Panc1 (cell line): ENCODE measurements around the gene ANKRD55.

ENCODE experiments used
- POLR2AphosphoS5 ChIP-seq: IDR thresholded peaks from 2 replicates; pipeline ENCODE4 v1.6.1; 2012; ENCODE audit warnings: mild to moderate bottlenecking, low read depth, low read length, moderate library complexity
- SIN3A ChIP-seq: IDR thresholded peaks from 2 replicates; pipeline ENCODE4 v1.6.1; 2012; ENCODE audit warnings: low read depth, mild to moderate bottlenecking, low read length, moderate library complexity, borderline replicate concordance; ENCODE audit not compliant: insufficient read depth
- TF ChIP-seq, protein P1 (sequence below): fragments of 450-650 bp; IDR thresholded peaks from 2 replicates; pipeline ENCODE4 v1.5.1; 2017; ENCODE audit warnings: mild to moderate bottlenecking

GRCh38 chr5:56111404-56111781 lies 121.7 kb downstream of the ANKRD55 start:
- TF ChIP-seq, protein P1, sequence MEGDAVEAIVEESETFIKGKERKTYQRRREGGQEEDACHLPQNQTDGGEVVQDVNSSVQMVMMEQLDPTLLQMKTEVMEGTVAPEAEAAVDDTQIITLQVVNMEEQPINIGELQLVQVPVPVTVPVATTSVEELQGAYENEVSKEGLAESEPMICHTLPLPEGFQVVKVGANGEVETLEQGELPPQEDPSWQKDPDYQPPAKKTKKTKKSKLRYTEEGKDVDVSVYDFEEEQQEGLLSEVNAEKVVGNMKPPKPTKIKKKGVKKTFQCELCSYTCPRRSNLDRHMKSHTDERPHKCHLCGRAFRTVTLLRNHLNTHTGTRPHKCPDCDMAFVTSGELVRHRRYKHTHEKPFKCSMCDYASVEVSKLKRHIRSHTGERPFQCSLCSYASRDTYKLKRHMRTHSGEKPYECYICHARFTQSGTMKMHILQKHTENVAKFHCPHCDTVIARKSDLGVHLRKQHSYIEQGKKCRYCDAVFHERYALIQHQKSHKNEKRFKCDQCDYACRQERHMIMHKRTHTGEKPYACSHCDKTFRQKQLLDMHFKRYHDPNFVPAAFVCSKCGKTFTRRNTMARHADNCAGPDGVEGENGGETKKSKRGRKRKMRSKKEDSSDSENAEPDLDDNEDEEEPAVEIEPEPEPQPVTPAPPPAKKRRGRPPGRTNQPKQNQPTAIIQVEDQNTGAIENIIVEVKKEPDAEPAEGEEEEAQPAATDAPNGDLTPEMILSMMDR, result no peak
- TF ChIP-seq SIN3A (no peak), POLR2AphosphoS5 (no peak)
